ENCODE results near the gene PDILT.

PDILT gene

GRCh38 chr16:20310421-20311395 is 93.8 kb downstream of the PDILT start:
- Histone ChIP-seq H3K4me1 (ENCODE audit: low read depth, poor library complexity, severe bottlenecking) (no peaks in the 10 kb centered on the region), H4K20me1 (ENCODE audit: insufficient read depth) (no peaks in the 10 kb centered on the region), H3K4me3 (IDR thresholded peaks at IDR 0.05; ENCODE audit: insufficient read depth, low read depth, low read length) (no peak overlapping the region), H3K36me3 (ENCODE audit: insufficient read depth) (no peaks in the 10 kb centered on the region), H3K4me2 (no peak overlapping the region), H3K9ac (no peak overlapping the region), H2AFZ (ENCODE audit: low read depth) (no peak overlapping the region), H3K79me2 (ENCODE audit: insufficient read depth, low read depth) (no peaks in the 10 kb centered on the region), H3K27ac (no peak overlapping the region), H3K27me3 (ENCODE audit: insufficient read depth, low read depth) (no peaks in the 10 kb centered on the region)
- no peak for TF ChIP-seq CTCF (conservative IDR thresholded peaks at IDR 0.05; ENCODE audit: low read depth, low read length)

- Histone ChIP-seq H3K9ac (no peak overlapping the region), H3K27ac (no peak overlapping the region), H3K4me1 (ENCODE audit: low read depth, poor library complexity, severe bottlenecking) (no peaks in the 10 kb centered on the region), H4K20me1 (ENCODE audit: insufficient read depth) (no peaks in the 10 kb centered on the region), H3K79me2 (ENCODE audit: insufficient read depth, low read depth) (no peaks in the 10 kb centered on the region), H3K4me3 (IDR thresholded peaks at IDR 0.05; ENCODE audit: insufficient read depth, low read depth, low read length) (no peak overlapping the region), H2AFZ (ENCODE audit: low read depth) (no peak overlapping the region), H3K4me2 (no peak overlapping the region), H3K27me3 (ENCODE audit: insufficient read depth, low read depth) (no peaks in the 10 kb centered on the region), H3K36me3 (ENCODE audit: insufficient read depth) (no peaks in the 10 kb centered on the region)
- TF ChIP-seq CTCF (conservative IDR thresholded peaks at IDR 0.05; ENCODE audit: low read depth, low read length) = no peak
Observed at GRCh38 chr16:20309786-20310185, 94.8 kb downstream of the PDILT start.

All from KMS-11 (cell line).